CD4-positive, alpha-beta T cell (primary cell): ENCODE measurements around the gene ARHGAP6. TPM values are rescaled to one million over a fixed set of nuclear protein-coding genes. Genes with fewer than 3 reads are reported as not detected.
A peak's percentile ranks its signal among the peaks of the same experiment; 100 is the strongest.

ENCODE experiments used
- ATAC-seq: fragments of 200-7000 bp; cut with Tn5 transposase; one replicate; pipeline ENCODE4 v1.10.0; 2022; ENCODE audit warnings: mild to moderate bottlenecking; ENCODE audit not compliant: poor library complexity
- CTCF ChIA-PET: fragments of 350-600 bp; sonication (Branson Sonifier 250); formaldehyde crosslinking; loops from one replicate; lab custom pipeline; 2021; ENCODE audit warnings: antibody characterized with exemption, inconsistent platforms; lab: Charles Lee
- POLR2A ChIA-PET: fragments of 350-600 bp; sonication (Branson Sonifier 250); formaldehyde crosslinking; loops from one replicate; lab custom pipeline; 2021; ENCODE audit warnings: antibody characterized with exemption, inconsistent platforms; lab: Charles Lee
- DNase-seq, 14 experiments: peaks; one replicate each; pipeline ENCODE4 v3.0.0-alpha.2; 2013 to 2020; ENCODE audit warnings: mixed read lengths in 2 of 14
- H3K27ac ChIP-seq, 2 donors: one replicate each; pipeline versions ENCODE4 v1.5.1 to v1.7.0; 2013; ENCODE audit warnings: low read length in 2 of 2, low read depth in 1 of 2, mild to moderate bottlenecking in 1 of 2
- H3K27me3 ChIP-seq, 2 experiments: 1 replicate in 1 of 2; 2 replicates in 1 of 2; pipeline versions ENCODE4 v1.6.1 to v1.7.0; 2013; ENCODE audit warnings: low read length in 2 of 2, control low read depth in 1 of 2, mild to moderate bottlenecking in 1 of 2, moderate library complexity in 1 of 2; ENCODE audit not compliant: insufficient read depth in 2 of 2, control insufficient read depth in 1 of 2
- H3K36me3 ChIP-seq: one replicate; pipeline ENCODE4 v1.6.1; 2013; ENCODE audit warnings: low read length, control low read depth; ENCODE audit not compliant: insufficient read depth
- H3K4me1 ChIP-seq: one replicate; pipeline ENCODE4 v1.6.1; 2013; ENCODE audit warnings: low read length, control low read depth; ENCODE audit not compliant: insufficient read depth
- H3K4me3 ChIP-seq: one replicate; pipeline ENCODE4 v1.5.1; 2013; ENCODE audit warnings: mild to moderate bottlenecking, low read length, moderate library complexity
- H3K9me3 ChIP-seq, 2 experiments: 1 replicate in 1 of 2; 2 replicates in 1 of 2; pipeline versions ENCODE4 v1.6.1 to v1.7.0; 2013; ENCODE audit warnings: low read length in 2 of 2, mild to moderate bottlenecking in 2 of 2, control low read depth in 1 of 2, moderate library complexity in 1 of 2; ENCODE audit not compliant: control insufficient read depth in 1 of 2, insufficient read depth in 1 of 2
- H3K27ac Mint-ChIP-seq: one replicate; pipeline ENCODE4 v1.8.0; 2020; ENCODE audit warnings: mixed read lengths
- H3K27me3 Mint-ChIP-seq: one replicate; pipeline ENCODE4 v1.8.0; 2021; ENCODE audit warnings: mixed read lengths
- H3K36me3 Mint-ChIP-seq: one replicate; pipeline ENCODE4 v1.8.0; 2021; ENCODE audit warnings: low read depth, mixed read lengths
- H3K4me1 Mint-ChIP-seq: one replicate; pipeline ENCODE4 v1.8.0; 2021; ENCODE audit warnings: low read depth, mixed read lengths
- H3K4me3 Mint-ChIP-seq: one replicate; pipeline ENCODE4 v1.8.0; 2020; ENCODE audit warnings: mild to moderate bottlenecking, mixed read lengths
- H3K9me3 Mint-ChIP-seq: one replicate; pipeline ENCODE4 v1.8.0; 2020; ENCODE audit warnings: mixed read lengths
- intact Hi-C, 2 experiments: fragments of 100-400 bp; cut with DNase I in 1 of 2; cut with micrococcal nuclease in 1 of 2; formaldehyde crosslinking; loops; one replicate each; pipeline versions ENCODE4 v1.15.1 to v1.9.0; 2023 to 2025; cut with DNase I, micrococcal nuclease
- total RNA-seq, 174 experiments: library from RNA in 2 of 174; stranded (reverse) in 2 of 174; gene quantifications; one replicate each; pipeline ENCODE4 v1.2.3 and lab custom pipeline; 2021 to 2026
- TF ChIP-seq, protein P1 (sequence below): fragments of 200-600 bp; IDR thresholded peaks from one replicate; pipeline ENCODE4 v1.8.0; 2022; ENCODE audit warnings: antibody characterized with exemption, mild to moderate bottlenecking

The ARHGAP6 gene
- total RNA-seq, 2 experiments from 2014 or later: not detected

DNA sequence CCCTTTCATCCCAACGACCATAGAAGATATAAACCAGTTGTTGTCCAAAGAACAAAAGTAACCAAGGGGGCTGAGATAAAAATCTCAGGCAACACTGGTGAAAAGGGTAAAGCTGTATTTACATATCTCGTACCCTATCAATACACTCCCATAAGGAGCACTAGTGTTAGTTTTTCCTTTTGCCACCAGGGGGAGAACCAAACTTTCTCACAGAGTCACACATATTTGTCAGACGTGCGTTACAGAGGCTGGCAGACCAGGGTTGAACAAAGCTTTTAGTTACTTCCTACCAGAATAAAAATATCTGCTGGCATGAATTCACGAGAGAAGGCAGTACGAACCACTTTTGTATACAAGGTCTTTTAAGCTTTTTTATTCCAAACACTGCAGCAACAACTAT, 284.3 kb downstream of the ARHGAP6 start:
- H3K36me3 ChIP-seq: no peaks in the 10 kb centered on the region
- ChIA-PET POLR2A (no interaction called here), CTCF (no interaction called here)
- Mint-ChIP-seq H3K27me3 (peaks cover 5% of the 10 kb centered on the region), H3K4me3 (no peak overlapping the region), H3K9me3 (no peaks in the 10 kb centered on the region), H3K4me1 (no peaks in the 10 kb centered on the region), H3K27ac (no peak overlapping the region), H3K36me3 (no peaks in the 10 kb centered on the region)
- H3K4me3 ChIP-seq: no peak overlapping the region
- no peaks in the 10 kb centered on the region for H3K27me3 ChIP-seq
- no peak overlapping the region for H3K27ac ChIP-seq
- H3K9me3 ChIP-seq: no peaks in the 10 kb centered on the region
- ATAC-seq (no peak), DNase-seq (peak in 4 of 14 experiments; percentile 2 to 23 (median 14))
- H3K4me1 ChIP-seq: no peaks in the 10 kb centered on the region
- intact Hi-C loops: no loop called here
- TF ChIP-seq, protein P1, sequence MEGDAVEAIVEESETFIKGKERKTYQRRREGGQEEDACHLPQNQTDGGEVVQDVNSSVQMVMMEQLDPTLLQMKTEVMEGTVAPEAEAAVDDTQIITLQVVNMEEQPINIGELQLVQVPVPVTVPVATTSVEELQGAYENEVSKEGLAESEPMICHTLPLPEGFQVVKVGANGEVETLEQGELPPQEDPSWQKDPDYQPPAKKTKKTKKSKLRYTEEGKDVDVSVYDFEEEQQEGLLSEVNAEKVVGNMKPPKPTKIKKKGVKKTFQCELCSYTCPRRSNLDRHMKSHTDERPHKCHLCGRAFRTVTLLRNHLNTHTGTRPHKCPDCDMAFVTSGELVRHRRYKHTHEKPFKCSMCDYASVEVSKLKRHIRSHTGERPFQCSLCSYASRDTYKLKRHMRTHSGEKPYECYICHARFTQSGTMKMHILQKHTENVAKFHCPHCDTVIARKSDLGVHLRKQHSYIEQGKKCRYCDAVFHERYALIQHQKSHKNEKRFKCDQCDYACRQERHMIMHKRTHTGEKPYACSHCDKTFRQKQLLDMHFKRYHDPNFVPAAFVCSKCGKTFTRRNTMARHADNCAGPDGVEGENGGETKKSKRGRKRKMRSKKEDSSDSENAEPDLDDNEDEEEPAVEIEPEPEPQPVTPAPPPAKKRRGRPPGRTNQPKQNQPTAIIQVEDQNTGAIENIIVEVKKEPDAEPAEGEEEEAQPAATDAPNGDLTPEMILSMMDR: no peak

DNA sequence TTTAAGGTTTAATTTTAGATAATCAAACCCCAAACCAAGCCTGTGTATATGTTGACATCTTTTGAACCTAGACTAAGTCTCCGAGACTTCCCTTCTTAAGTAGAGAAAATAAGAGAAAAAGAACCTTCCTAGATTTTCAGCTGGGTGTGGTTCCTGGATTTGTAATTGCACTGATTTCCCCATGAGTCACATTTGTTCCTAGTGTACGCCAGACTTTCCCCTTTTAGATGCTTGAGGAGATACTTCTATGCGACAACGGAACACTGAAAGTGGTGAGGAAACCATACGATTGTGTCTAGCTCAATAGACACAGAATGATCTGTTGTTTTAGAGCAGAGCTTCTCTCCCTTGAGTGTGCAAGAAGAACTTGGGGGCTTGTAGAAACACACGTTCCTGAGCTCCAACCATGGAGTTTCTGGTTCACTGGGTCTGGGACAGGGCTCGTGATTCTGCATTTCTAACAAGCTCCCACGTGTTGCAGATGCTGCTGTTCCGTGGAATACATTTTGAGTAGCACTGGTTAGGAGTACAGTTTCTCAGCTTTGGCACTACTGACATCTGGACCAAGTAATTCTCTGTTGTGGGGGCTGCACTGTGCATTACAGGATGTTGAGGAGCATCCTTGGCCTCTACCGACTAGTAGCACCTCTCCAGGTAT, 285.4 kb downstream of the ARHGAP6 start:
- ChIA-PET CTCF (no interaction called here), POLR2A (no interaction called here)
- Mint-ChIP-seq H3K36me3 (no peaks in the 10 kb centered on the region), H3K27me3 (peaks cover 5% of the 10 kb centered on the region), H3K27ac (no peak overlapping the region), H3K4me3 (no peak overlapping the region), H3K9me3 (no peaks in the 10 kb centered on the region), H3K4me1 (no peaks in the 10 kb centered on the region)
- Histone ChIP-seq H3K27me3 (no peaks in the 10 kb centered on the region), H3K4me1 (no peaks in the 10 kb centered on the region), H3K9me3 (no peaks in the 10 kb centered on the region), H3K36me3 (no peaks in the 10 kb centered on the region), H3K27ac (no peak overlapping the region), H3K4me3 (no peak overlapping the region)
- TF ChIP-seq, protein P1: no peak
- intact Hi-C loops: no loop called here
- DNase-seq (peak in 2 of 14 experiments; percentile 1 to 8), ATAC-seq (no peak)

DNA sequence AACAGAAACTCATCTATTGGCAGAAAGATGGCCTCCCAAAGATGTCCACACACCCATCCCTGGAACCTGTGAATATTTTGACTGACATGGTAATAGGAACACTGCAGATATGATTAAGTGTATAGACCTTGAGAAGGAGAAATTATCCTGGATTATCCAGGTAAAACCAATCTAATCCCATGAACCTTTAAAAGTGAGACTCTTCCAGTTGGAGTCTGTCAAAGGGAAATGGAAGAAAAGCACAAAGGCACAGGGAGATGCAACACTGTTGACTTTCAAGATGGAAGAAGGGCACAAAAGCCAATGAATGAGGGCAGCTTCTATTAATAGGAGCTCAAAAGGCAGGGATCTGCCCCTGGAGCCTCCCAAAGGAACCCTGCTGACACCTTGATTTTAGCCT, 289.6 kb downstream of the ARHGAP6 start:
- Mint-ChIP-seq H3K4me1 (no peaks in the 10 kb centered on the region), H3K9me3 (no peaks in the 10 kb centered on the region), H3K27ac (no peak overlapping the region), H3K36me3 (no peaks in the 10 kb centered on the region), H3K4me3 (no peak overlapping the region), H3K27me3 (no peaks in the 10 kb centered on the region)
- ATAC-seq (no peak), DNase-seq (no peak)
- no peak overlapping the region for H3K4me3 ChIP-seq
- intact Hi-C loops: no loop called here
- TF ChIP-seq, protein P1: no peak
- no peaks in the 10 kb centered on the region for H3K4me1 ChIP-seq
- CTCF ChIA-PET: no interaction called here
- H3K27ac ChIP-seq: no peak overlapping the region
- H3K27me3 ChIP-seq: no peaks in the 10 kb centered on the region
- no peaks in the 10 kb centered on the region for H3K9me3 ChIP-seq
- POLR2A ChIA-PET: no interaction called here
- no peaks in the 10 kb centered on the region for H3K36me3 ChIP-seq
